ENCODE results near the gene PDSS2. TPM values are rescaled to one million over a fixed set of nuclear protein-coding genes. Genes with fewer than 3 reads are reported as not detected.

Gene PDSS2
- total and polyA plus RNA-seq, 9 of the 15 experiments (the other 6 are each of a cell fraction or from before 2014, with no cell fraction given) = 5.8 to 21.1 (median 12.0) TPM

DNA sequence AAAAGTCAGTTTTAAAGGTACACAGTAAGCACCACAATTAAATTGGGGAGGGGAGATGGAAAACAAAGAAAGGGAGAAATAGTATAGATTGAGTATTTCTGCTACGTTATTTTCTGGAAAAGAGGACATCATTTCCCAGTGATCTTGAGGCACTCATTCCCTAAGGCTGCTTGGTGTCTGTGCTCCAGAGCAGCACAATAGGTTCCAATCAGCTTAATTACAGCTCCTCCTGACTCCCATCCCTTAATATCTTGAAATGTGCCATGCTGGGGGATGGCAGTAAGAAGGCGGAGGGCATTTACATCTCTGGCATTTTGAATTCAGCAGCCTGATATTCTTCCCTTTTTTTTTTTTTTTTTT, 304.6 kb downstream of the PDSS2 start (continued):
- no peak for TF ChIP-seq ZNF184 (CRISPR knock-in tag; IDR thresholded peaks at IDR 0.05)

DNA sequence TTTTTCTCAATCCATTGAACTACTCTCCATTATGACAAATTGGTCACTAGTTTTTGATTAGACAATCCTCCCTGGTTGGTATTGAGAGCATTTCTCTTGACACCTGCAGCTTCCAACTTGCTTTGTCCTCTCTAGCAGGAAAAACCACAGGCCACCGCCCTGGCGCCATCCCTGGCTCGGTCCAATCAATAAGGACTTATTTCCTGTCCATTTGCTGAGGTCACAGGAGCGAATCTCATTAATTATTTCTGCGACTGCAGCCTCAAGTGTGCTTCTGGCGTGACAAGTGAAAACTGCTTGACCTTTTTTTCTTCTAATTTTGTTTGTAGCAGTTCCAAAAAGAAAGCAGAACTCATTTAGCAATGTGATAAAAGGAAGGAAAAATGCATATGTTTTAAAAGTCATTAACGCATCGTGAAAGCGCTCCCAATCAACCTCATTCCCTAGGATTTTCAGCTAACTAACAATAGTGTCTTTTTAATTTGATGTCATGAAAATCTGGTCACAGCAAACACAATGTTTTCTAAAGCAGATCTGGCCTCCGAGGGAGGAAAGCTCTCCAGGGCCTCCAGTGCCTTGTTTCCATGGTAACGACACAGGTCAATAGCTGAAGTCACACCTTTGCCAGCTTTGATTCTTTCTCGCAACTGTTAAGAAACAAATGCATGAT, 305.1 kb downstream of the PDSS2 start:
- TF ChIP-seq CBX3 (IDR thresholded peaks at IDR 0.05; ENCODE audit: borderline replicate concordance in 1 of 2, low read length in 2 of 2) (no peak), RFX1 (IDR thresholded peaks at IDR 0.05) (peak; percentile 89)
- H3K27ac ChIP-seq (ENCODE audit: extremely low read depth, low read depth, low read length) = no peak overlapping the region
- FAIRE-seq = peak; percentile 11

More for the DNA sequence above, 305.1 kb downstream of the PDSS2 start:
- intact Hi-C loops (cut with micrococcal nuclease) = no loop called here
- no peaks in the 10 kb centered on the region for H3K36me3 ChIP-seq (ENCODE audit: control insufficient read depth, insufficient read depth, low read length)
- H3K9me1 ChIP-seq (ENCODE audit: control insufficient read depth, insufficient read depth, low read length) = no peaks in the 10 kb centered on the region
- DNase-seq (ENCODE audit: extremely low read depth in 1 of 4, low spot score in 3 of 4) (peak in 2 of 4 experiments; percentile 17 to 21), ATAC-seq (no peak)
- H3K9ac ChIP-seq (ENCODE audit: insufficient read depth in 1 of 2, low read depth in 2 of 2, low read length in 2 of 2) = no peak overlapping the region
- WGBS (ENCODE audit: insufficient coverage, low coverage, missing lambda C conversion rate) = 67% methylated on average over 12 of the region's 12 CpGs
- H2AFZ ChIP-seq (ENCODE audit: low read depth, low read length) = no peak overlapping the region
- no peak overlapping the region for H3K4me2 ChIP-seq (ENCODE audit: insufficient read depth, low read length)
- no peak overlapping the region for H3K4me3 ChIP-seq
- CTCF ChIA-PET (ENCODE audit: low intra/inter-chr PET ratio) = no interaction called here
- no peaks in the 10 kb centered on the region for H3K79me2 ChIP-seq (ENCODE audit: control insufficient read depth, insufficient read depth, low read length)
- no peaks in the 10 kb centered on the region for H4K20me1 ChIP-seq (replicated peaks; ENCODE audit: control insufficient read depth, insufficient read depth, low read length)
- no TSS peak for BruUV-seq (replicated peaks)
- H3K9me3 ChIP-seq (replicated peaks; ENCODE audit: control insufficient read depth, insufficient read depth, low read depth, low read length) = no peaks in the 10 kb centered on the region
- in situ Hi-C loops (cut with MboI) = no loop called here
- H3K27me3 ChIP-seq (ENCODE audit: control insufficient read depth in 2 of 2, insufficient read depth in 2 of 2, low read length in 2 of 2) = no peaks in the 10 kb centered on the region
- no peaks in the 10 kb centered on the region for H3K4me1 ChIP-seq (replicated peaks in 1 of 2; ENCODE audit: control insufficient read depth in 2 of 2, insufficient read depth in 2 of 2, low read length in 2 of 2)
- POLR2A ChIA-PET = no interaction called here
